GM21723 (cell line): ENCODE measurements around the gene EVA1A.

Experiments
- ATAC-seq: cut with Tn5 transposase; IDR thresholded peaks from one replicate; pipeline ENCODE4 v1.9.1; 2021; ENCODE audit warnings: mild to moderate bottlenecking, moderate library complexity; ENCODE audit not compliant: unreplicated experiment

EVA1A gene, protein sequence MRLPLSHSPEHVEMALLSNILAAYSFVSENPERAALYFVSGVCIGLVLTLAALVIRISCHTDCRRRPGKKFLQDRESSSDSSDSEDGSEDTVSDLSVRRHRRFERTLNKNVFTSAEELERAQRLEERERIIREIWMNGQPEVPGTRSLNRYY

DNA sequence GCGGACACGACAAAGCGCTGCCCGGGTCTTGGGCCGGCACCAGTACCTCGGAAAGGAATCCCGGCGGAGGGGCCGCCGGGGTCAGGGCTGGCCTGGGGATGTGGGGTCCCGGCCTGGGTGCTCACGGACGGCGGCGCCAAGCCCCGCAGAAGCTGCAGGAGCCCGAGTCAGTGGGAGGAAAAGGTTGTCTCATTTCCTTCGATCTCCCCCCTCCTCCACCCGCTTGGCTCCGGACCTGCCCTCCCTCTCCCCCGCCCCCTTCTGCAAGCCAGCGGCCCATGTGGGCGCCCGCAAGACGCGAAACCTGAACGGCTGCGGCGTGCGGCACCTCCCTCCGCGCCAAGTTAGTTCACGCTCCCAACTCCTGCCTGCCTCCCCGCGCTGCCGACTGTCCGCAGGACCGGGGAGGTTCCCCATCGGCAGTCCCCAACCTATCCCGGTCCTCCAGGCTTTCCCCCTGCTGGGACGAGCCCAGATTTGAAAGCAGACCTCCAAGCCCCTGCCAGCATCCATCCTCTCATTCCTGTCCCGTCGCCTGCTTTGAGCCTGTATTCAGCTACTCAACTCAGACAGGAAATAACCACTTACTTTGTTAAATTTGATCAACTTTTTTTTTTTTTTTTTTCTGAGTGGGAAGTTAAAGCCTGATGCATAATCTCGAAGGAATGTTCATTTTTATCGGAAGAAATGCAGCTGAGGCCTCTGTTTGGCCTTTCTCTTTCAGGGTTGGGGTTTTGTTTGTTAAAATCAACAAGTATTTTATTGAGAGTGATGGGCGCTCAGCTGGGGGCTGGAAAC lies at the start of gene EVA1A:
Gene EVA1A, minus strand, starts transcription at position 172 of the 798 bp plus-strand sequence. CDS start 42,799 bp downstream, outside the sequence.
- ATAC-seq: peak; percentile 30

DNA sequence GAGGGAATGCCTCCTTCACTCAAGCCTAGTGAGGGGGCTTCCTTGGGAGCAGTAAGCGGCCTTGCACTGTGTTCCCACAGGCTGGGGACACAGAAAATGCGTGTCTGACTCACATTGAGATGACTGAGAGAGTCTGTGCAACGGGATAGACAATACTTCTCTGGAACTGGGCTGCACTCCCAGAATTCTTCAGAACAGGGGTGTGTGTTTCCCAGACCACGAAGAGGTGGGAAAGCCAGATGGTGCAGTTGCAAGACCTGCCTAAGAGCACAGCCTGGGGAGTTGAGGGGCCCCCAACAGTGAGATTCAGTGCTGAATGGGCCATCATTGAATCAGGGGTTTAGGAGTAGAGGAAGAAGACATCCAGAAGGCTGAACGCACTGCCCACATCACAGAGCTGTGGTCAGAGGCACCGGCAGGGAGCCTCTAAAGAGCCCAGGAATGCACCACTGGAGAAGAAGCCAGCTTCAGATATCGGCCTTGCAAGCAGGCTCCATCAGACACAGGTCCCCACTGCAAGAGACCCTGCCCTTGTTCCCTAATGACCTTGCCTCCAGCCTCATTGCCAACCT lies 49.3 kb upstream of the EVA1A start:
- no peak for ATAC-seq

DNA sequence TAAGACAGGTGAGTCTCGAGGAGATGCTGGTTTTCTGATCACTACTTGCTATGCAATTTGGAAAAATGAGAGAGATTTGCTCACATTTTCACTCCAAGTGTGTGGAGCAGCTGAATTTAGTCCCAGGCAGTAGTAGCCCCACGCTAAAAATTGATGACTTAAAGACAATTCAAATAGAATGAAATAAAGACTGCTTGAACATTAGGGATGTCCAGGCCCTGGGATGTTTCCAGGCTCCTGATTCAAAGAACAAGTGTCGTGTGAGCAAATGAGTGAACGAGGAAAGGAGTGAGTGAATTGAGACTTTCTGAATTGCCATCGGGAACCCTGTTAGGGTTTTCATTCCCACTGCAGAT lies 48.6 kb upstream of the EVA1A start:
- no peak for ATAC-seq

DNA sequence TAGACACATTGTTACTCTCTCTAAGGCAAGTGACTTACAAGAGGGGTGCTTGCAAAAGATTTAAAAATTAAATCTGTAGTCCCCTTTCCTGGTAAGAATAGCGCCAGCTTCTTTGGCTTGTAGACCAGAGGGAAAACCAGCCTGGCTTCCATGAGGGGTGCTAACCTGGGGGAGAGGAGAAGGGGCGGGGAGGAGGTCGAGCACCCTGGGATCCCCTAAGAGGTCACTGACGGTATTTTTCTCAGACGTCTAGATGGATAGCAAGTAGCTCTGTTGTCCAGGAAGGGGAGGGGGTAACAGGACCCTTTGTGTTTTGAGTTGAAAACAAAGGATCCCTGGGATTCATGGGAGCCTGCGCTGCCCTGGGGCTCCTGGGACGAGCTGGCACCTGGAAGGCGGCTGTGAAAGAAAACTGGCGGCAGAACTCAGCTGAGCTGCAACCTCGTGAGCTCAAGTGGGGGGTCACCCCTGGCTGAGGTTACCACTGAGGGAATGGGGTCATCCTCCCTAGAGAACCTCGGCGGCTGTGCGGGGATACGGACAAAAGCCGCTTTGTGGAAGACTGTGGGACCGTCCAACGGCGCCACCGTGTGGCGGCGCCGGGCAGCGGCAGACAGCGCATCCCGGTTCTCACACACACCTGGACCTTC lies 48.1 kb upstream of the EVA1A start:
- ATAC-seq: peak; percentile 82

DNA sequence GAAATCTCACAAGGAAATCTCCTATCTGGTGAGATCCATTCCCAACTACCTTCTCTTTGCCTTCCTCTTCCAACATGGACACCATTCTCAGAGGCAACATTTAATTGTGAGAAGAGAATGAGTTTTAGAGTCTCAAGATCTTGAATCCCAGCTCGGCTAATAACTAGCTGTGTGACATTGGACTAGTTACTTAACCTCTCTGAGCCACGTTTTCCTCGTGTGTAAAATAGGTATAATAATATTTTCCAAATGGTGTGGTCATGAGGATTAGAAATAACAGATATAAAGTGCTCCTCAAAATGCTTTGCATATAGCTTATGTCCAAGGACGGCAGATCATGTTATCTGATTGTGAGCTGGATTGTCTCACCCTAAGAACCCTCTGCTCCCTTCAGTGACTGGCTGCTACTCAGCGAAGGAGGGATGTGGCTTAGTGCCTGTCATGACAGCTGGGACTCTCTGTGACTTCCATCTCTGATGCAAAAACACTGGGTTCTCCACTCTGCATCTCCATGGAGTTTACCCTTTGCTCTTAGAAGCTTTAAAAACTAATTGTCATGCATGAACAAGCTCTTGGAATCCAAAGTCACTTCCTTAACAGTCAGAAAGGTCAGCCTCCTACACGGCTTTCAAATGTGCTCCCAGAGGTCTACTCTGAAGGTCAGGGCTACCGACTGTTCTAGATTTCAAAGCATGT lies 47.4 kb upstream of the EVA1A start:
- no peak for ATAC-seq

DNA sequence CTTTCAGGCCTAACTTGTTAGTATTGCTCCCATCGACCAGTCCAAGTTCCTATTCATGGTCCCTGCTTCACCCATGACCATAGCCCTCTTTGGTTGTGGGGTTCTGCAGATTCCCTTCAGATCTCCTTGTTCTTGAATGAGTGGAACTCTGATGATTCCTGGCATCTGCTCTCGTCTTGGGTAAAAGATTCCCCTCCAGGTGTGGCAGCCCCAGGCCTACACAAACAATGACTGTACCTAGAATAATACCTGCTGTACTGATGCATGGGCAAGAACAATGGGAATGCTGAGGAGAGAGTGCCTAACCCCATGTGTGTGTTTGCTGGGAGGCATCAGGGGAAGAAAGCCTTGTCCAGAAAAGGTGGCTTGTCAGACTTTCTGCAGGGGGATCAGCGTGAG lies 46.7 kb upstream of the EVA1A start:
- ATAC-seq: no peak

DNA sequence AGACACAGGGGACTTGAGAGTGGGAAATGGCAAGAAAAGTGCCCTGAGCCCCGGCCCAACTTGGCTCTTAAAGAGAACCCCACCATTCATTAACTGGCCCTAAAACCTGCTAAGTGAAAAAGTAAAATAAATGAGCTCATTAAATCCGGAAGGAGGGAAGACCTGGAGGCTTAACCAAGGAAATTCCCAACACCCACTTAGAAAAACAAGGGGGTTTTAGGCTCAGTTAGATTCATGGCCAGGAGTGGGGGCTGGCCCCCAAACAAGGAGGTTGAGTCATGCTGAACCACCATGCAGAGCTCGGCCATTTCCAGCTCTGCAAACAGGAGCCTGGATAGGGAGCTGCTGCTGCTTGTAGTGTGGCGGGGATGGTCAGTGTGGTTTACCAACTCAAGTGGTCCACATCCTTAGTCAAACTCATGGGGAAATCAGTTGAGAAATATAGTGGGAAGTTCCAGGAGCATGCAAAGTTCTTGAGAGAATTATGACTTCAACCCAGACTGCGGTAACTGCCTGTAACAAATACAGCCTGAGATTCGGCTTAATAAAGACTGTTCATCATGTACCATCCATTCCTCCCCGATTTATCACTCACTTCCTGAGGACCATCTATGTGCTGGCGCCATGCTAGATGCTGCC lies 46.1 kb upstream of the EVA1A start:
- no peak for ATAC-seq

DNA sequence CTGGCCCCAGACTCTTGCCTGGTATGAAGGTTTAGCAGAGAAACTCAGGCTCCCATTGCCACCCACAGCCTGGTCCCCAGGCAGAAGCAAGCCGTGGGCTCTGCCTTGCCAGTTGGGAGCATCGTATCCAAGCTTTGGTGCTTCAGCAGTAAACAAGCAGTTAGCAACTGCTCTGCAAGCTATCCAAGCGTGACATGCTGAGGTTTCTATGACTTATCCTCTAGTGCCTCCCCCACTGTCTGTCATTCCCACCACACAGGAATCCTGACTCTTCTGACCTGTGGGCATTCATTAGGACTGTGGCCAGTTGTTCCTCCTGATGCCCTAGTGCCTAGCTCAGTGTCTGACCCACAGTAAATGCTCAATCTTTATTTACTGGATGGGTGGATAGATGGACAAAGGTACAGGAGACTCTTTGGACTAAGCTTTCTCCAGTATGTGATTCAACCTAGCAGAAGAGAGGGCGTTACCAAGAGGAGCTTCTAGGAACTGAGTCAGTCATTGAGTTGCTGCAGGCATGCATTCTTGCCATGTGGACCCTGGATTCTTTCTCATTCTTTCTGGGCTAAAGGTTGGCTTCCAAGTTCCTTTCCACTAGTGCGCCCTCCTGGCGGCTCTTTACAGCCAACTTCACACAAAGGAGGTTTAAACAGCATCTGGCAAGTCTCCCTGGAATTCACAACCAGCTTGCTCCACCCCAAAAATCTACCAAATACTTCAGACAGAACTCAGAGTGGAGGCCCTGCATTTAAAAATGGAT lies 45.2 kb upstream of the EVA1A start:
- no peak for ATAC-seq

DNA sequence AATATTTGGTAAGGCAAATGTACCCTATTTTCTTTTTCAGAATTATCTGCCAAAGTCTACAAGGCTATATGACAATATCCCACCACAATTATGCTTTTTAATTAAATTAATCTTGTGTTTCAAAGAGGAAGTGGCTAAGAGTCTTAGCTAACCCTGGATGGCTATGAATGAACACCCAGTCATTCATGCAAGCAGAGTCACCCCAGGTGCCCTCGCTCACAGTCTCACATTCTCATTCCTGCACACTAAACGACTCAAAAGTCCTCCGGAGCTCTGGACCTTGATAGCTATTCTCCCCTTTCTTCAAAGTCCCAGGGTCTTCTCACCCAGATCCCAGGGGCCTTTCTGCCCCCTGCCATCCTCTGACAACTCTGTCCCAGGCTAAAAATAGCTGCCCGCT lies 43.7 kb upstream of the EVA1A start:
- ATAC-seq: no peak

DNA sequence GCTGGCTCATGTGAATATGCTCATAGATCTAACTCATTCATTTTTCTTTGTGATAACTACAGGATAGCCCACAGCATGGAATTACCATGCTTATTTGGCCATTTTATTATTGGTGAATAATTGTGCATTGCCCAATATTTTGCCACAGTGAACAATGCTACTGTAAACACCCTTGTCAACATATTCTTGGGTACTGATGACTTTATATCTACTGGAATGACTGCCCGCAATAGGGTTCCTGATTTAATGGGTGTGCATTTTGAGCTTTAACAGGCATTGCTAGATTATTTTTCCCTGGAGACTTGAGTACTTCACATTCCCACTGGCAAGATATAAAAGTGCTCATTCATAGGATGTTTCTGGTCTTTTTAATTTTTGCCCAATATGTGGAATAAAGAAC lies 42.7 kb upstream of the EVA1A start:
- ATAC-seq: no peak

DNA sequence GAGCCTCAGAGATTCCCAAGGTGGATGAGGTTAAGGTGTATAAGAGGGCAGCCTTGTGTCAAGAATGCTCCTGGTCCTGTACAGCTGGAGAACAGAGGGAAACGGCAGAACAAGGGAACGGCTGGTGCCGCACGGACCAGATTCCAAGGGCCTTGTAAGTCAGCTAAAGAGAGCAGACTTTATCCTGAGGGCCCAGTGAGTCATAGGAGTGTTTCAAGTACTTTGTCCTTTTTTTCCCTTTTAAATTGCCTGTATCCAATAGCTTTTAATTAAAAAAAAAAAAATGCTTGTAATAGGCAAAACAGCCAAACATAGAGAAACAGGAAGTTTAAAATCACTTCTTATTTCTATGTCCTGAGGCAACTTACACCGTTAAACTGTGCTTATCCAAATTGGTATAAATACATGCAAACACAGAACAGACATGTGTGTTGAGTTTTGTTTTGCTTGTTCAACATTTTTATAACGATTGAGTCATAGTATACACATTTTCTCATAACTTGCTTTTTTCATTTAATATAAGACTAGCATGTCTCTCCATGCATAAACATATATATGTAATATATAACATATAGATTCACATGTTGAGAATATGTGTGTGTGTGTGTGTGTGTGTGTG lies 42.1 kb upstream of the EVA1A start:
- ATAC-seq: no peak

DNA sequence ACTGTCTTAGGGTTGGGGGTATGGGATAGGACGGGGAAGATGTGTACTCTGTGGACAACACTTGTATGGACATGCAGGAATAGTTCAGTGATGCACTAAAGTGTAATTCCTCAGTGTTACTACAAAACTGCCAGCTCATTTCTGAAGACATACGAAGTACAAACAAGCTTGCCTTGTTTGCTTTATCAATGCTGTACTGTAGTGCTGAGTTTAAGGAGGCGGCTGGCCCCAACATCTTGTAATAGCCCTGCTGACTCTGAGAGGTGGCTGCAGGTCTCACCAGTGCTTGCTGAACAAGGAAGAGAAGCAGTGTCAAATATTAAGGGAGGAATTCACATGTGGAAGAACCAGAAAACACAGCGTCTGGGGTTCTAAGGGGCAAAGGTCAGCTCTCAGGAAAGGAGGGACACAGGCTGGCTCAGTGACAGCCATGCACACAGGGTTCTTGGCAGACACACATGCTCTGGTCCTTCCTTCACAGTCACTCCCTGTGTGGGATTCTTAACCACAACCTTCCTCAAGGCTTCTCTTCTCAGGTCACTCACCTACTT lies 39.8 kb upstream of the EVA1A start:
- no peak for ATAC-seq

DNA sequence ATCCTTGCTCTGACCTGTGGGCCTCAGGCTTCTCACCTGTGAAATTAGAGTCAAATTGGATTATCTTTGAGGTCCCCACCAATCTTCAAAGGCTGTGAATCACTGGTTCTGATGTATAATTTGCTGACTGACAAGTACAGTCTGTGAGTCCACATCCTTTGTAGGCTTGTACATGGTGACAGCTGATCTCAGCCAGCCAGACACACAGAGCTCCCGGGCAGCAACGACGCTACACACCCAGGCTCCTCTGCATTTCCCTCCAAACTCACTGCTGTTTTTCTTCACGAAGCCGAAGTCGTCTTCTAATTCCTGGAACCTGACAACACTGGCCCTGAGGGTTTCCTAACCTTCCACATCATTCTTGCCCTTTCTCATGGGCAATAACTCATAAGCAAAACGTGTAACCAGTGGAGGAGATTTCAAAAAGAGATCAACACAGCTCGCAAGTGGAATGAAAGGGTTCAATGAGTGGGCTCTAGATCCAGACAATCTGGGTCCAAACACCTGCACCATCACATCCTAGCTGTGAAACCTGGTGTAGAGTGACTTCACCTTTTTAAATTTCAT lies 37.9 kb upstream of the EVA1A start:
- ATAC-seq: no peak

DNA sequence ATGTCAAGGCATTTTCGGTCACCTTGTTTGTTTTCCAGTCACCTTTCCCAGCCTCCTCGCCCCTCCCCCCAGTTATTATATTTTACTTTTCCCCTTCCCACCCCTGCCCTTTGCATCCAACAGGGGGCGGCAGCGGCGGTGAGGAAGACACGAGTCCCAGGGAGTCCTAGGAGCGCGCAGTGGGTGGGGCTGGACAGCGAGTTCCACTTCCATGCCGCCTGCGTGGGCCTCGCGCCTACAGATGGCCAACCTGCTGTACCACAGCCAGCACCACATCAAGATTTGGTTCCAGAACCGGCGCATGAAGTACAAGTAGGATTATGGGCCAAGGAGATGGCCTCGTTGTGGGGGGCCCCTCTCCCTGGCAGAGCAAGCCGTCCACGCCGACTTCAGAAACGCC lies 37.2 kb upstream of the EVA1A start:
- no peak for ATAC-seq

DNA sequence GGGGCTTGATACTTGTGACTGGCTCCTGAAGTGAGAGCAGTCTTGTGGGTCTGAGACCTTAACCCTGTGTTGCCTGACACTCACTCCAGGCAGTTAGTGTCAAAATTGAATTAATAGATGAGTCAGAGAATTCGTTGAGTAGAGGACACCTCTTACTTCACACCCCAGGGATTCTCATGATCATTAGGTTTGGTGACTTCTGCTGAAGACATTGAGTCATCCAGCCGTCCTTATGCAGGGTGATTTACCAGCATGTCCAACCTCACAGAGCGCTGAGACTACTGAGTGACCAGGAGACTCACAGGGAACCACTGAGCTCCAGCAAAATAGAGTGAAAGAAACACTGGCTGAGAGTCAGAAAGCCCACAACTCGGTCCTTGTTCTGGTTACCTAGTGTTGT lies 36.0 kb upstream of the EVA1A start:
- no peak for ATAC-seq

DNA sequence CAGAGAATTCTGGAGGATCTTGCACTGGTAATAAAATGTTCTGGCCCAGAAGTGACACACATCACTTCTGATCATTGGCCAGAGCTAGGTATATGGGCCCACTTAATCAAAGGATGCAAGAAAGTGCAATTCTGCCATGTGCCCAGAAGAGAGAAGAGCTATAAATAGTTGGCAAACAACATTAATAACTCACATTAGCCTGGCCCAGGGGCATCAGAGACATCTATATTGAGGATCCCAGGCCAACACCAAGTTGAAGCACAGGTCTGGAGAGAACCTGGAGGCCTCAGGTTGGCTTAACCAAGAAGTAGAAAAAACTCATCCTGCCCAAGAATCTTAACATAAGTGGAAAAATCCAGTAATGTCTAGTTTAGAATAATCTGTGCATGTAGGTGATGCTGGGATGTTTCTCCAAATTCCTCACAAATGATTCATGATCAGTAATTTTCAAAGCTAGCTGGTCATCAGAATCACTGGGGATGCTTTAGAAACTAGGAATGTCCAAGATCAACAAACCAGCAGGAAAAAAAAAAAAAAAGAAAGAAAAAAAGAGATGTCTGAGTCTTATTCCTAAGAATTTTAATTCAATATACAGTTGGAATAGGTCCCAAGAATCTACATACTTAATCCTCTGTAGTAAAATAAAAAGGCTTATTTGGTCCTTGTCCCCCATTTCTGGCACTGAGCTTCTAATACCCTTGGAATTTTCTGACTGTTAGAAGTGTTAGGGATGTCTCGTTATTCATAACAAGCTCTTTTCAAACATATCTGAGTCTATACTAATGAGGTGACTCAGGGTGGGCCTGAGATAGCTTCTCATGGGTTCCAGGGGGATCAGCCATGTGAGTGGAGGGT lies 35.0 kb upstream of the EVA1A start:
- no peak for ATAC-seq

DNA sequence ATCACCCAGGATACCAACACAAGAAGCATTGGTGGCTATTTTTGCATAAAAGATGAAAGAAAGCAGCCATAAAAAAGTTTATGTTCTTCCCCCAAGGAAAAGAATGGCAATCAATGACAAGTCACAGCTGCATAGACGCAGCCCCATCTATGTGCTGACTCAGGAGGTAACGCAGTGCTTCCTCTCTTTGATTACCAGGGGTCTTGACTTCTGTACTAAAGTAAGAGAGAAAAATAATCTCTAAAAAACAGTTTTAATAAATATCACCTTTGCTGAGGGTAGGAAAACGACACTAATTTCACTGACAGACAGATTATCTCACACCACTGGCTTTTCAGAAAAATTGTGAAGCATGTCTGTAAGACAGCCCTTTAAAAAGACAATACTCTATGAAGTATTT lies 33.9 kb upstream of the EVA1A start:
- ATAC-seq: no peak

DNA sequence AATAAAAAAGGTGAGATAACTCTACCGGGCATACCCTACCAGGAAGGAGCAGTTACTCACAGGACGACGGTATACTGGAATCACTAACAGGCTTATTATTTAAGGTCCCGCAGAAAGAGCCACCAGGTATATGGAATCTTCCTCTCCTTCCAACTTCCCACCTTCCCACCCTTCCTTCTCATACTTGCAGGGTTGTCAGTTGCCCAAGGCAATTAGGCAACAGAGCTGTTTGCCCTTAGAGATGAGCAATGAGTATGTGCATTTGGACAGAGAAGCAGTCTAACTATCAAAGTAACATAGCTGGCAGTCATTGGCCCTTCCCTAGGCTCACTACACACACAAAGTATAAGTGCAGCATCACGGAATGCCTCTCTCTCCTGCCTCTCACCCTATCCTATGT lies 32.1 kb upstream of the EVA1A start:
- no peak for ATAC-seq
